ENCODE data around the gene CTNNAL1. TPM values are rescaled to one million over a fixed set of nuclear protein-coding genes. Genes with fewer than 3 reads are reported as not detected.

Gene CTNNAL1
- total RNA-seq, 1 donor from 2014 or later = 19.8 TPM

GRCh38 chr9:109037946-109038715, 24.8 kb upstream of the CTNNAL1 start:
- Mint-ChIP-seq H3K9me3 (peaks cover 4% of the 10 kb centered on the region), H3K27me3 (ENCODE audit: low read depth) (no peaks in the 10 kb centered on the region), H3K36me3 (ENCODE audit: low read depth) (peaks cover 47% of the 10 kb centered on the region), H3K4me3 (ENCODE audit: low read depth) (no peak overlapping the region), H3K27ac (no peak overlapping the region), H3K4me1 (ENCODE audit: low read depth) (peaks cover 3% of the 10 kb centered on the region)
- intact Hi-C loops (cut with micrococcal nuclease) = no loop called here
- DNase-seq (ENCODE audit: low spot score) = no peak

GRCh38 chr9:109036744-109037680, 23.7 kb upstream of the CTNNAL1 start:
- no peak overlapping the region for H3K4me3 Mint-ChIP-seq (ENCODE audit: low read depth)
- H3K9me3 Mint-ChIP-seq = no peaks in the 10 kb centered on the region
- H3K27ac Mint-ChIP-seq = no peak overlapping the region
- DNase-seq (ENCODE audit: low spot score) = no peak
- no peaks in the 10 kb centered on the region for H3K27me3 Mint-ChIP-seq (ENCODE audit: low read depth)
- H3K4me1 Mint-ChIP-seq (ENCODE audit: low read depth) = peaks cover 3% of the 10 kb centered on the region
- H3K36me3 Mint-ChIP-seq (ENCODE audit: low read depth) = peaks cover 44% of the 10 kb centered on the region
- intact Hi-C loops (cut with micrococcal nuclease) = no loop called here

GRCh38 chr9:109035684-109036423, 22.6 kb upstream of the CTNNAL1 start:
- Mint-ChIP-seq H3K36me3 (ENCODE audit: low read depth) (peaks cover 47% of the 10 kb centered on the region), H3K27me3 (ENCODE audit: low read depth) (no peaks in the 10 kb centered on the region), H3K27ac (no peak overlapping the region), H3K4me1 (ENCODE audit: low read depth) (peaks cover 3% of the 10 kb centered on the region), H3K4me3 (ENCODE audit: low read depth) (no peak overlapping the region), H3K9me3 (no peaks in the 10 kb centered on the region)
- intact Hi-C loops (cut with micrococcal nuclease) = no loop called here
- no peak for DNase-seq (ENCODE audit: low spot score)

- DNase-seq (ENCODE audit: low spot score) = no peak
- no peaks in the 10 kb centered on the region for H3K4me1 Mint-ChIP-seq (ENCODE audit: low read depth)
- H3K9me3 Mint-ChIP-seq = no peaks in the 10 kb centered on the region
- no peak overlapping the region for H3K4me3 Mint-ChIP-seq (ENCODE audit: low read depth)
- H3K36me3 Mint-ChIP-seq (ENCODE audit: low read depth) = peaks cover 36% of the 10 kb centered on the region
- intact Hi-C loops (cut with micrococcal nuclease) = no loop called here
- no peaks in the 10 kb centered on the region for H3K27me3 Mint-ChIP-seq (ENCODE audit: low read depth)
- no peak overlapping the region for H3K27ac Mint-ChIP-seq
Measured at GRCh38 chr9:109033941-109034700, 20.8 kb upstream of the CTNNAL1 start.

- no peak for DNase-seq (ENCODE audit: low spot score)
- no peaks in the 10 kb centered on the region for H3K27me3 Mint-ChIP-seq (ENCODE audit: low read depth)
- H3K36me3 Mint-ChIP-seq (ENCODE audit: low read depth) = peaks cover 37% of the 10 kb centered on the region
- H3K27ac Mint-ChIP-seq = no peak overlapping the region
- intact Hi-C loops (cut with micrococcal nuclease) = no loop called here
- H3K9me3 Mint-ChIP-seq = no peaks in the 10 kb centered on the region
- H3K4me1 Mint-ChIP-seq (ENCODE audit: low read depth) = no peaks in the 10 kb centered on the region
- no peak overlapping the region for H3K4me3 Mint-ChIP-seq (ENCODE audit: low read depth)
Measured at GRCh38 chr9:109031241-109031640, 17.9 kb upstream of the CTNNAL1 start.

- intact Hi-C loops (cut with micrococcal nuclease) = no loop called here
- Mint-ChIP-seq H3K27ac (no peak overlapping the region), H3K4me3 (ENCODE audit: low read depth) (no peak overlapping the region), H3K4me1 (ENCODE audit: low read depth) (no peaks in the 10 kb centered on the region), H3K27me3 (ENCODE audit: low read depth) (no peaks in the 10 kb centered on the region), H3K9me3 (no peaks in the 10 kb centered on the region), H3K36me3 (ENCODE audit: low read depth) (peaks cover 32% of the 10 kb centered on the region)
- DNase-seq (ENCODE audit: low spot score) = no peak
Measured at GRCh38 chr9:109030426-109030825, 17.1 kb upstream of the CTNNAL1 start.

- Mint-ChIP-seq H3K27ac (no peak overlapping the region), H3K36me3 (ENCODE audit: low read depth) (peaks cover 38% of the 10 kb centered on the region), H3K4me1 (ENCODE audit: low read depth) (no peaks in the 10 kb centered on the region), H3K9me3 (no peaks in the 10 kb centered on the region), H3K4me3 (ENCODE audit: low read depth) (no peak overlapping the region), H3K27me3 (ENCODE audit: low read depth) (no peaks in the 10 kb centered on the region)
- no peak for DNase-seq (ENCODE audit: low spot score)
- intact Hi-C loops (cut with micrococcal nuclease) = no loop called here
Measured at GRCh38 chr9:109028457-109028856, 15.2 kb upstream of the CTNNAL1 start.

- peaks cover 32% of the 10 kb centered on the region for H3K36me3 Mint-ChIP-seq (ENCODE audit: low read depth)
- no peak for DNase-seq (ENCODE audit: low spot score)
- H3K4me3 Mint-ChIP-seq (ENCODE audit: low read depth) = no peak overlapping the region
- H3K27me3 Mint-ChIP-seq (ENCODE audit: low read depth) = no peaks in the 10 kb centered on the region
- no peaks in the 10 kb centered on the region for H3K9me3 Mint-ChIP-seq
- no peaks in the 10 kb centered on the region for H3K4me1 Mint-ChIP-seq (ENCODE audit: low read depth)
- no peak overlapping the region for H3K27ac Mint-ChIP-seq
- intact Hi-C loops (cut with micrococcal nuclease) = no loop called here
Measured at GRCh38 chr9:109027176-109027575, 13.9 kb upstream of the CTNNAL1 start.

GRCh38 chr9:109026306-109026705, 13.0 kb upstream of the CTNNAL1 start:
- Mint-ChIP-seq H3K27ac (no peak overlapping the region), H3K27me3 (ENCODE audit: low read depth) (no peaks in the 10 kb centered on the region), H3K36me3 (ENCODE audit: low read depth) (peaks cover 27% of the 10 kb centered on the region), H3K9me3 (no peaks in the 10 kb centered on the region), H3K4me3 (ENCODE audit: low read depth) (no peak overlapping the region), H3K4me1 (ENCODE audit: low read depth) (no peaks in the 10 kb centered on the region)
- intact Hi-C loops (cut with micrococcal nuclease) = no loop called here
- DNase-seq (ENCODE audit: low spot score) = no peak

GRCh38 chr9:109022873-109023272, 9.6 kb upstream of the CTNNAL1 start:
- Mint-ChIP-seq H3K9me3 (no peaks in the 10 kb centered on the region), H3K4me3 (ENCODE audit: low read depth) (no peak overlapping the region), H3K27me3 (ENCODE audit: low read depth) (no peaks in the 10 kb centered on the region), H3K36me3 (ENCODE audit: low read depth) (peaks cover 36% of the 10 kb centered on the region), H3K27ac (no peak overlapping the region), H3K4me1 (ENCODE audit: low read depth) (no peaks in the 10 kb centered on the region)
- intact Hi-C loops (cut with micrococcal nuclease) = no loop called here
- no peak for DNase-seq (ENCODE audit: low spot score)

- H3K4me3 Mint-ChIP-seq (ENCODE audit: low read depth) = no peak overlapping the region
- H3K9me3 Mint-ChIP-seq = no peaks in the 10 kb centered on the region
- peaks cover 34% of the 10 kb centered on the region for H3K36me3 Mint-ChIP-seq (ENCODE audit: low read depth)
- H3K4me1 Mint-ChIP-seq (ENCODE audit: low read depth) = no peaks in the 10 kb centered on the region
- no peak for DNase-seq (ENCODE audit: low spot score)
- intact Hi-C loops (cut with micrococcal nuclease) = no loop called here
- H3K27me3 Mint-ChIP-seq (ENCODE audit: low read depth) = no peaks in the 10 kb centered on the region
- no peak overlapping the region for H3K27ac Mint-ChIP-seq
Measured at GRCh38 chr9:109020581-109021511, 7.5 kb upstream of the CTNNAL1 start.

Data from activated T-helper 2 cell treated with anti-CD3 and anti-CD28 coated beads, Interferon-gamma antibody, Interleukin-2, Interleukin-4, amounts not matched to agents 10 μg/mL and 5 μg/mL and 100 μg/mL, durations not matched to agents 14 hours and 24 hours and 36 hours (primary cell).